Stimulated activated naive CD8-positive, alpha-beta T cell treated with anti-CD3 and anti-CD28 coated beads, Interleukin-15, Interleukin-2, amounts not matched to agents 100 ng/mL and 50 ng/mL, for 24 hours (primary cell): ENCODE measurements around the gene TRIM10.

ENCODE experiments used
- H3K27ac Mint-ChIP-seq: one replicate; pipeline ENCODE4 v1.8.0; 2021; ENCODE audit warnings: mild to moderate bottlenecking, mixed read lengths
- H3K27me3 Mint-ChIP-seq: one replicate; pipeline ENCODE4 v1.8.0; 2021; ENCODE audit warnings: mixed read lengths
- H3K36me3 Mint-ChIP-seq: one replicate; pipeline ENCODE4 v1.8.0; 2021; ENCODE audit warnings: low read depth, mixed read lengths
- H3K4me1 Mint-ChIP-seq: one replicate; pipeline ENCODE4 v1.8.0; 2021; ENCODE audit warnings: low read depth, mixed read lengths
- H3K4me3 Mint-ChIP-seq: one replicate; pipeline ENCODE4 v1.8.0; 2021; ENCODE audit warnings: mild to moderate bottlenecking, mixed read lengths
- H3K9me3 Mint-ChIP-seq: one replicate; pipeline ENCODE4 v1.8.0; 2021; ENCODE audit warnings: mixed read lengths

TRIM10 gene

DNA sequence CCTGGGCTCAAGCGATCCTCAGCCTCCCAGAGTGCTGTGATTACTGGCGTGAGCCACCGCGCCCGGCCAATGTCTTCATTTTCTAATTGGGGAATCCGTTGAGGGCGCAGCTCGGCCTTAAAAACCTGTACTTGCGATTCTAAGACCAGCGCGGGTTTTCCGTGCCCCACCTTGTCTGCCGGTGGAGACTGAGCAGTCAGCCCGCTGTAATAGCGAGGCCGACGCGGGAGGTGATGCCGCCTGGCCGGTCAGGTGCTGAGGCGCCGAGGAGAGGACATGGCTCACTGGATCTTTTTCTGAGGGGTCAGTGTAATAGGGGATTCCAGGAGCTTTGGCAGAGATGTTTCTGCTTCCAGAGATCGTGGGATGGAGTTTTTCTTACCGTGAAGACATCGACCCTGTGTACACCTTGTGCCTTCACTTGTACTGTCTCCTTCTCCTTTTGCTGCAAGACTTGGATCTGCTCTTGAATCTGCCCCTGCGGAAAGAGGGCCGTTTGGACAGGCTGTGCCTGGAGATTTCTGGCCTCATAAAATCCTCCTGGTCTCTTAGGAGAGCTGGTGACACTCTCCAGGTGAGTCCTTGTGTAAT, 49.6 kb downstream of the TRIM10 start:
- Mint-ChIP-seq H3K27me3 (peaks cover 62% of the 10 kb centered on the region), H3K4me3 (no peak overlapping the region), H3K36me3 (no peaks in the 10 kb centered on the region), H3K4me1 (peaks cover 13% of the 10 kb centered on the region), H3K27ac (no peak overlapping the region), H3K9me3 (no peaks in the 10 kb centered on the region)

GRCh38 chr6:30104661-30105060, 56.4 kb downstream of the TRIM10 start:
- Mint-ChIP-seq H3K4me1 (peaks cover 39% of the 10 kb centered on the region), H3K4me3 (no peak overlapping the region)

DNA sequence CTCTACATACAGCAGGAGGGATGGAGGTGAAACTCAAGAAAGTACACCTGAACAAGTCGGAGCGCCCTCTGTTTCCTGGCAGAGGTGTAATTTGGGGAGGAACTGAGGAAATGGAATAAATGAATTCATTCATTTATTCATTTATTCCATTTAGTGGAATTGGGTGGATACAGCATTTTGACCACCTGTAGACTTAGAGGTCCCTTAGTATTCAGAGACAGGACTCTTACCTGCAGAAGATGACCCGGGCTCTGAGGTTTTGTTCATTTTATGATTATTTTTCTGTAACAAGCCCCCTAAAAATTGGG, 57.2 kb downstream of the TRIM10 start:
- Mint-ChIP-seq H3K4me3 (peak overlapping the region; percentile 80), H3K27ac (no peak overlapping the region), H3K9me3 (no peaks in the 10 kb centered on the region), H3K27me3 (peaks cover 60% of the 10 kb centered on the region), H3K4me1 (peaks cover 44% of the 10 kb centered on the region), H3K36me3 (no peaks in the 10 kb centered on the region)

More at GRCh38 chr6:30104661-30105060, 56.4 kb downstream of the TRIM10 start:
- H3K9me3 Mint-ChIP-seq, result no peaks in the 10 kb centered on the region
- H3K27ac Mint-ChIP-seq, result no peak overlapping the region
- no peaks in the 10 kb centered on the region for H3K36me3 Mint-ChIP-seq
- H3K27me3 Mint-ChIP-seq, result peaks cover 55% of the 10 kb centered on the region

DNA sequence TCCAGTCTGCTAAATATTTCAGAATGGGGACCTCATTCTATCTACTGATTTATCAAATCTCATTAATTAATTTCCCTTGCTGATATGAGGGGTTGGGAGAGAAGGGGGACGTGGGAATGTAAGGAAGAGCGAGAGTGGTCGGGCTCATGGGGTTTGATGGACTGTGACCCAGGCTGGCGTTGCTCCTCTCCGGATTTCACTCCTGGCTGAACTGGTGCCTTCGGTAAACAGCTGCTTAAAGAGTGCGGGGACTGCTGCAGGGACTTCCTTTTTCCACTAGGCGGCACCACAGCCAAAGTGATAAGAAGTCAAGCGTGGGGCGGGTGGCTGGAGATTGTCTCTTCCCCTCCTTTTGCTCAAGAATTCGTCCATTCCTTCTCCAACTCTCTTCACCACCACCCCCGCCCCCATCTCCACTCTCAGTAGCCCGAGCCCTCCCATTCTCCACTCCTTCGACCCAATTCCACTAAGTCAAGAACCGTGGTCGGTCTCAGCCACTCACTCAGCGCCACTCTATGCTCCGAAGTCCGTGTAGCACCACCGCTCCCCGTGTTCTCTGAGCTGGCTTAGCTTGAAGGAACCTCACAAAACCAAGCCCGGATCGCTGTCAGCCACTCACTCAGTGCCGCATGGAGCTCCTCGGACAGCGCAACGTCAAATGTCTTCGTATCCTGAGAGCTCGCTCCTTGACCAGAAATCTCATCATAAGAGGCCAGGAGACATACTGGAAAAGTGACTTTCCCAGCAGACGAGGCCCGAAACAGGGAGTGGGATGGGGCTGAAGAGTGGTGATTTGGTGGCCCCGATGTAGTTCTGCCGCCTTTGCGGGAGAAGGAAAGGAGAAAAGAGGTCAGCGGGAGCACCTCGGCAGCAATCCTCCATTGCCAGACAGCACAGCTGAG, 57.8 kb downstream of the TRIM10 start:
- Mint-ChIP-seq H3K27me3 (peaks cover 60% of the 10 kb centered on the region), H3K4me1 (peaks cover 47% of the 10 kb centered on the region), H3K9me3 (no peaks in the 10 kb centered on the region), H3K4me3 (peak overlapping the region; percentile 80), H3K36me3 (no peaks in the 10 kb centered on the region), H3K27ac (peak overlapping the region; percentile 61)

- H3K4me3 Mint-ChIP-seq, result peak overlapping the region; percentile 80
- H3K27ac Mint-ChIP-seq, result no peak overlapping the region
- H3K4me1 Mint-ChIP-seq, result peaks cover 54% of the 10 kb centered on the region
- no peaks in the 10 kb centered on the region for H3K9me3 Mint-ChIP-seq
- H3K27me3 Mint-ChIP-seq, result peaks cover 53% of the 10 kb centered on the region
- H3K36me3 Mint-ChIP-seq, result no peaks in the 10 kb centered on the region
These were observed 58.5 kb downstream of the TRIM10 start for GRCh38 chr6:30102414-30102969.
